Measurements from ENCODE around the gene SH3RF1.
"Not testable (repeated sequence)": the region's sequence is repeated elsewhere in the genome, so short reads cannot be mapped to it uniquely, and the experiment has no call there.

The SH3RF1 gene

DNA sequence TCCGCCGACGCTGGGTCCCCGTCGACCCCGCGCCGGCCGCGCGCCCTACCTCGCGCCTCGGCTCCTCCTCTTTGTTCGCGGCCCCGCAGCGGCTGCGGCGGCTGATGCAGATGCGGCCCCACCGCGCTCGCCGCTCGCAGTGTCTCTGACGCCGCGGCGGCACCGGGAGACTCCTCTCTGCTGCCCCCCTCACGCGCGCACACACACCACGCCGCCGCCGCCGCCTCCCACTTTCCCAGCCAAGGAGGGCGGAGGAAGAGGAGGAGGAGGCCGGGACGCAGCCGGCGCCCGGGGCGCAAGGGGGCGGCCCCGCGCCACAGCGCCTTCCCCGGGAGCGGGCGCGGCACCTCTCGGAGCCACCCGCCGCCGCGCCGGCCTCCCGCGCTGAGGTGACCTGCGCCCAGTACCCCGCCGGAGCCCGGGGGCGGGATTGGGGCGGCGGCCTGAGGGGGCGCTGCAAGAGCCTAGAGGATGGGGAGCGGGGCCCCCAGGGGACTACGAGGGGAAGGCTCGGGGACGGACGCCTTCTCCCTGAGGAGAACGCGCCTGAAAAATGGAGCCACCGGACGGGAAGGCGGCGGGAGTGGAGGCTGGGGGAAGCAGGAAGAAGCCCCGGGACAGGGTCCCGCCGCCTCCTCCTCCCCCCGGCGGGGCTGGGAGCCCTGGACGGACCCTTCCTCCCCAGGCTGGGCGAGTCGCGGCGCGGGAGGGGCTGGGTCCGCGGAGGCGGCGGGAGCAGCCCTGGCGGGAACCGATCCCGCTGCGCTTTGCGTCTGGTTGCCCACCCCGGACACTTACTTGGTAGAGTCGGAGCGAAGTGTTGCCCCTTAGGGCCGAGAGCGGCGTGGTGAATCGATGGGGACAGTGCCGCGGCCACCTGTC is at the start of gene SH3RF1:
Gene SH3RF1 (minus strand): TSS at position 147 of the 882 bp plus-strand sequence. CDS start 1,744 bp downstream, outside the sequence.
- DNase-seq (ENCODE audit: low read depth) = no peak

DNA sequence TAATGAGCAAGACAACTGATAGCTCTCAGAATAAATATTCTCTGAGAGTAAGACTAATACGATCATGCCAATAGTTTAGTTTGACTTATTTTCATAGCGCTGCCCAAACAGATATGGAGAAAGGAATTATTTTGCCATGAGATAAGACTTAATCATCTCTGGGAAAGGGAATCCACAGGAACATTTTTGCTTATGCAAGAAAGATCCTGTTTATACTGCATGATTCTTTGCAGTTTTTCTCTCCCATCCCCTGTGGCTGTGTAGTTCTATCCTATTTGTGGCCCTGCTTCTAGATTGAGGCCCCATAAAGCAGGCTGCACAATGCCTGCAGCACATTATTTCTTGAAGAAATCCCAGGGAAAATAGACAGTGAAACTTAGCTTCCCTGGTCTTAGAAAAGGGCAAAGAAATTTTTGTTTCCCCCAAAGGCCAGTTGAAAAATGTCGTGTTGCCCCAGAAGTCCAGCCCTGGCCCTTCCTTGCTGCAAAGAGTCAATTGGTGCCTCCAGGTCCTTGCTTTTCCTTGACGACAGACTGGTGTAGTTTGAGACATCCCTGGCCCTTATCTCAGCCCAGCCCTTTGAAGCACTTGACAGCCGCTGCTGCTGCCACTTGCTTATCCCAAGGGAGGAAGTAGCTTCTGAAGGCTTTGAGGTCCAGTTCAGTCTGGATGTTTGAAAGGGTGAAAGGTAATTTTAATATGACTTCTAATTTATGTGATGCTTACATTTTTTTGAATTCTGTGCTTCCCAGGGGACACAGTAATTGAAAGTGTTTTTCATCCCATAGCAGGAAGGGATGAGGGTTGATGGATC is 45.0 kb upstream of the SH3RF1 start:
- no peak for DNase-seq (ENCODE audit: low read depth)

- DNase-seq (ENCODE audit: low read depth) = no peak
These were observed 44.1 kb upstream of the SH3RF1 start for GRCh38 chr4:169314906-169315305.

DNA sequence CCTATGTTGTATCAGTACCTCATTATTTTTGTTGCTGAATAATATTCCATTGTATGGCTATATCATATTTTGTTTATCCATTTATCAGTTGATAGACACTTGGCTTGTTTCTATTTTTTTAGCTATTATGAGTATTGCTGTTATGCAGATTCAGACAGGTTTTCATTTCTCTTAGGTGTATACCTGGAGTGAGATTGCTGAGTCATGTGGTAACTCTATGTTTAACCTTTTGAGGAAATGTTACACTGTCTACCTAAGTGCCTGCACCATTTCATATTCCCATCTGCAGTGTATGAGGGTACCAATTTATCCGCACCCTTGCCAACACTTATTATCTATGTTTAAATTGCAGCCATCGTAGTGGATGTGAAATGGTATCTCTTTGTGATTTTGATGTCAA is 43.0 kb upstream of the SH3RF1 start:
- no peak for DNase-seq (ENCODE audit: low read depth)

- DNase-seq (ENCODE audit: low read depth) = no peak
These were observed 42.1 kb upstream of the SH3RF1 start for GRCh38 chr4:169312690-169313422.

GRCh38 chr4:169311643-169312365 is 41.0 kb upstream of the SH3RF1 start:
- DNase-seq (ENCODE audit: low read depth) = no peak

- DNase-seq (ENCODE audit: low read depth) = no peak
These were observed 38.7 kb upstream of the SH3RF1 start for GRCh38 chr4:169309326-169309967.

DNA sequence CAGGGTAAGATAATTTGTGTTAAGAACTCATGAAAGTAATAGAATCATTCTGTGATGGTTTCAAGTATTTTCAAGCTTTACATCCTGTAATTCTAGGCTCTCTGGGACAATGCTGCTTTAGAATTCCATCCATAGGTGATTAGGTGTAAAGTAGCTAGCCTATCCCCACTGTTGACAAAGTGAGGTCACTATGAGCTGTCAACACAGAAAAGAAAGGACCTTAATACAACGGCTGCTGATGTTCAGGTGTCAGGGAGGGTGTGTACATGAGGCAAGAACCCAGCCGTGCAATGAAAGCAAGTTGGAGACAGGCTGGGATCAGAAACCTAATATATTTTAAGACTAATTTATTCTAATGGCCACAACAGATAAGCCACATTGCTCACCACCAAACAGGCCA is 36.8 kb upstream of the SH3RF1 start:
- no peak for DNase-seq (ENCODE audit: low read depth)

GRCh38 chr4:169305651-169306050 is 34.9 kb upstream of the SH3RF1 start:
- DNase-seq (ENCODE audit: low read depth) = no peak

DNA sequence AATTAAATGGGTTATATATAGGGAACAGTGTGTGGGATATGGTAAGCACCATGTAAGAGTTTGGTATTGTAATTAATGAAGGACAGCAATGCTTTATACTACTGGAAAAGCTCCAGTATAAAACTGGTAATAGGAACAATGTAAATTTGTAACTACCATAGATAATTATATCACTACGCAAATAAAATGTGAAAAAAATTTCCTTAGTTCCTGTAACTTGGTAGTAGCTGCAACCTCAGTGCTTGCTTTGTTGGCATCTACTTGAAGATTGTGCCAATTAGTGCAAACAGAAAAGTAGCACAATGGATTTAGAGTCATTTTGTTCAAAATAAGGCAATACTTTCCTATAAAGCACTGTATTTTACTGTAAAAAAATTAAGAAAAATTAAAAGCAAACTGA is 34.4 kb upstream of the SH3RF1 start:
- no peak for DNase-seq (ENCODE audit: low read depth)

DNA sequence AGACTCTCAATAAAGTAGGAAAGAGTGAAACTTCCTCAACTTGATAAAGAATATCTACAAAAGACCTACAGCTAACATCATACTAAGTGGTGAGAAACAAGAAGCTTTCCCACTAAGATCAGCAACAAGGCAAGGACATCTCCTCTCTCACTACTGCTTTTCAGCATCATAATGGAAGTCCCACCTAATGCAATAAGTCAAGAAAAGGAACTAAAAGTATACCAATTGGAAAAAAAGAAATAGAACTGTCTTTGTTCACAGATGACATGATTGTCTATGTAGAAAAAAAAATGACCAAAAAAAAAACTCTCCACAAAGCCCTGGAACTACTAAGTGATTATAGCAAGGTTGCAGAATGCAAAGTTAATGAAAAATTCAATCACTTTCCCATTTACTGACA is 25.1 kb upstream of the SH3RF1 start:
- no peak for DNase-seq (ENCODE audit: low read depth)

DNA sequence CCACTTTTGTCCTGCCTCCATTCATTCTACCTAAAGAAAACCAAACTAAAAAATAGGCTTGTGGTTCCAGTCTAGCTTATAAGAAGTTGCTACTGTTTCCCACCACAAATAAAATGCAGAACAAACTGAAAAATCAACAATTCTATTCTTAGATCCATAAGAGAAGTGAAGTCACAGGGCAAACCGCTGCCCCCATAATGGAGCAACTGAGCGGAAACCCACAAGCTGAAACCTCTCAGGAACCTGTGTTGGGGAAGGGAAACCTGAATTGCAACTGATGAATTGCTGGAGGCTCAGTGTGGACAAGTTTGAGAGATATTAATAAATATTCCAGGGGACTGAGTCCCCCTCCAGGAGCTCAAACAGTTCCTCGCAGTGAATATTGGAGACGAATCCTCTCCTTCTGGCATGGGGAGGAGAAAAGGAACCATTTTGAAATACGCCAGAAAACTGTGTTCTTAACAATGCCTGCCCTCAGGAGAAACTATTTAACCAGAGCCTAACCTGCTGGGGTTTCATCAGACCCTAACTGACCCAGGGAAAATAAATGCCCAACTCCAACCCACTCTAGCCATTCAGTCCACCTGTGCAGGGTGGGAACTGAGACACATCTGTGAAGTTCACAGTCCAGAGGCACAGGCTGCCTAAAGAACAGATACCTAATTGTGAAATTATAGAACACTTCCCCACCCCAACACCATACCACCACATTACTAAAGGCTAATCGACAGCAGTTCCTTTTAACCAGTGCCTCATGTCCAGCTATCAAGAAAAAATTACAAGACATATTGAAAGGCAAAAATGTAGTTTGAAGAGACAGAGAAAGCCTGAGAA is 22.8 kb upstream of the SH3RF1 start:
- no peak for DNase-seq (ENCODE audit: low read depth)

GRCh38 chr4:169287983-169288382 is 17.2 kb upstream of the SH3RF1 start:
- DNase-seq (ENCODE audit: low read depth) = not testable (repeated sequence)

- DNase-seq (ENCODE audit: low read depth) = no peak
These were observed 16.0 kb upstream of the SH3RF1 start for GRCh38 chr4:169286562-169287301.

GRCh38 chr4:169283114-169283509 is 12.4 kb upstream of the SH3RF1 start:
- DNase-seq (ENCODE audit: low read depth) = no peak

GRCh38 chr4:169282429-169283113 is 11.8 kb upstream of the SH3RF1 start:
- DNase-seq (ENCODE audit: low read depth) = no peak

GRCh38 chr4:169279108-169279507 is 8.4 kb upstream of the SH3RF1 start:
- no peak for DNase-seq (ENCODE audit: low read depth)

GRCh38 chr4:169278624-169279023 is 7.9 kb upstream of the SH3RF1 start:
- no peak for DNase-seq (ENCODE audit: low read depth)

DNA sequence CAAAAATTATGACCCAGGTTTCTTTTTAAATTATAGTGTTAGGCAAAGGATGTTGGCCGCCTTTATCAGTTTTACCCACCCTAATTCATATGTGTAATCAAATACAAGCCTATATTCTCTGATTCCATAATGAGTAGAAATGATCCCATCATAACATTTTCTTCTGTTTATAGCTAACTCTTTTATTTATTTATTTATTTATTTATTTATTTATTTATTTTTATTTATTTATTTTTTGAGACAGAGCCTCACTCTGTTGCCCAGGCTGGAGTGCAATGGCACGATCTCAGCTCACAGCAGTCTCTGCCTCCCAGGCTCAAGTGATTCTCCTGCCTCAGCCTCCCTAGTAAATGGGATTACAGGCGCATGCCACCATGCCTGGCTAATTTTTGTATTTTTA is 7.1 kb upstream of the SH3RF1 start:
- not testable (repeated sequence) for DNase-seq (ENCODE audit: low read depth)
